Adrenal gland (tissue), 12 donors: ENCODE results near the gene TIMM13. TPM values are rescaled to one million over a fixed set of nuclear protein-coding genes. Genes with fewer than 3 reads are reported as not detected.

Experiments used
- DNase-seq, 7 donors: peaks; one replicate each; pipeline ENCODE4 v3.0.0-alpha.2; 2019 to 2020
- H3K27ac ChIP-seq, 5 donors: fragments of 200-600 bp; sonication (generic) in 4 of 5; 1 replicate in 3 of 5; 2 replicates in 2 of 5; pipeline versions ENCODE4 v1.5.1 to v1.8.0; 2016 to 2020; ENCODE audit warnings: mild to moderate bottlenecking in 1 of 5
- H3K27me3 ChIP-seq: fragments of 200-600 bp; 2 replicates; pipeline ENCODE4 v1.8.0; 2021
- H3K36me3 ChIP-seq, 2 donors: fragments of 200-600 bp; replicated peaks in 1 of 2; 1 replicate in 1 of 2; 2 replicates in 1 of 2; pipeline versions ENCODE4 v1.5.1 to v1.8.0; 2018 to 2022
- H3K4me1 ChIP-seq, 2 donors: fragments of 200-600 bp; replicated peaks in 1 of 2; 1 replicate in 1 of 2; 2 replicates in 1 of 2; pipeline versions ENCODE4 v1.5.1 to v1.8.0; 2018 to 2021
- H3K4me3 ChIP-seq, 4 donors: fragments of 200-600 bp; sonication (generic) in 3 of 4; one replicate each; pipeline ENCODE4 v1.5.1; 2016 to 2018
- H3K9me3 ChIP-seq, 3 donors: fragments of 200-600 bp; sonication (generic) in 1 of 3; replicated peaks in 1 of 3; 1 replicate in 2 of 3; 2 replicates in 1 of 3; pipeline versions ENCODE4 v1.5.1 to v1.8.0; 2016 to 2021
- CTCF ChIP-seq, 6 experiments: fragments of 450-650 bp in 4 of 6; fragments of 200-600 bp in 2 of 6; sonication (generic) in 1 of 6; IDR thresholded peaks; 1 replicate in 5 of 6; 2 replicates in 1 of 6; pipeline versions ENCODE4 v1.5.1 to v1.8.0; 2016 to 2021; ENCODE audit warnings: antibody characterized with exemption in 6 of 6, mild to moderate bottlenecking in 2 of 6, moderate library complexity in 1 of 6
- POLR2A ChIP-seq, 2 donors: fragments of 450-650 bp; IDR thresholded peaks; one replicate each; pipeline ENCODE4 v1.6.1; 2017; ENCODE audit warnings: antibody characterized with exemption in 2 of 2, mild to moderate bottlenecking in 2 of 2, moderate library complexity in 1 of 2
- WGBS, 4 donors: extraction: QIAGEN DNeasy Blood & Tissue Kit in 2 of 4; methylation state at CpG; one replicate each; pipeline versions ENCODE4 v1.1.5 to v1.1.7; 2013 to 2017; 5-methylcytosine and 5-hydroxymethylcytosine counted together
- intact Hi-C, 2 donors: fragments of 100-400 bp; cut with DNase I; formaldehyde crosslinking; loops; one replicate each; pipeline versions ENCODE4 v1.14.1 to v1.15.0; 2022 to 2023
- polyA plus RNA-seq, 3 donors: library from polyadenylated mRNA; stranded (reverse); fragments of 200-250 nt in 2 of 3; fragments of 350-450 nt in 1 of 3; fragmentation: Illumina TruSeq in 1 of 3; extraction: RNeasy Lipid Tissue Mini Kit (QIAGEN cat#74804) in 1 of 3; gene quantifications; one replicate each; pipeline ENCODE4 v1.2.3, GENCODE V29; 2013 to 2014
- total RNA-seq, 9 donors: library from RNA; depleted of rRNA in 4 of 9; stranded (reverse); fragments of >200 nt in 4 of 9; fragments of 120-200 nt in 1 of 9; fragmentation: NEBNext Ultra II Directional in 1 of 9; extraction: Animal tissue kit (Norgen Biotek cat#: 25700) in 1 of 9; gene quantifications; one replicate each; pipeline versions ENCODE4 v1.1.0 to v1.2.4, GENCODE V29; 2013 to 2023
- donor health status: healthy with polysubstance abuse.
- donor health status: Bipolar disorder and iron deficiency.
- donor health status: DM: yes; HTN: yes; CAD: no.
- donor health status: DM: no; HTN: no; CAD: no.
- donor health status: DM: no; HTN: no; CAD: no.
- donor health status: DM: yes; HTN: yes; CAD: no.

TIMM13 gene
- total and polyA plus RNA-seq, 12 donors = 32.7 to 198 (median 88.1) TPM

GRCh38 chr19:2425622-2426581 lies 1.5 kb downstream of the TIMM13 start:
- no peak for DNase-seq
- Histone ChIP-seq H3K27me3 (no peaks in the 10 kb centered on the region), H3K4me1 (peaks cover 45% of the 10 kb centered on the region in 2 donors), H3K27ac (peak overlapping the region in 2 of 5 donors; percentile 71 to 93), H3K4me3 (peak overlapping the region in 1 of 4 donors; percentile 61), H3K36me3 (peaks cover 0 to 4% of the 10 kb centered on the region in 2 donors), H3K9me3 (no peaks in the 10 kb centered on the region)
- TF ChIP-seq POLR2A (IDR thresholded peaks at IDR 0.05) = no peak
- TF ChIP-seq CTCF (IDR thresholded peaks at IDR 0.05) = no peak
- WGBS, 4 donors = 48 to 65% (median 53%) methylated on average over 8 to 29 of the region's 29 CpGs
- intact Hi-C loops = no loop called here

- WGBS, 4 donors = 21 to 90% (median 37%) methylated on average over 11 to 101 of the region's 101 CpGs; no CpG with 5 or more reads in 1 of the 4 donors
- H3K27ac ChIP-seq = peak overlapping the region in 3 of 5 donors; percentile 32 to 93 (median 71)
- H3K4me3 ChIP-seq = peak overlapping the region in 1 of 4 donors; percentile 52
- no peaks in the 10 kb centered on the region for H3K9me3 ChIP-seq
- peaks cover 45% of the 10 kb centered on the region in 2 donors for H3K4me1 ChIP-seq
- H3K27me3 ChIP-seq = no peaks in the 10 kb centered on the region
- peak; percentile 60 to 82 (median 74) for DNase-seq
- H3K36me3 ChIP-seq = peaks cover 0 to 4% of the 10 kb centered on the region in 2 donors
- TF ChIP-seq CTCF (IDR thresholded peaks at IDR 0.05) = peak; percentile 9 to 55 (median 33)
- TF ChIP-seq POLR2A (IDR thresholded peaks at IDR 0.05) = peak in 1 of 2 donors; percentile 44
- intact Hi-C loops = no loop called here
Observed at GRCh38 chr19:2424686-2425621, 2.4 kb downstream of the TIMM13 start.

- H3K27ac ChIP-seq = peak overlapping the region; percentile 1 to 93 (median 71)
- H3K36me3 ChIP-seq = peaks cover 0 to 4% of the 10 kb centered on the region in 2 donors
- WGBS, 4 donors = 40 to 66% (median 46%) methylated on average over 1 to 46 of the region's 46 CpGs
- TF ChIP-seq POLR2A (IDR thresholded peaks at IDR 0.05) (peak in 1 of 2 donors; percentile 13), CTCF (IDR thresholded peaks at IDR 0.05) (no peak)
- H3K27me3 ChIP-seq = no peaks in the 10 kb centered on the region
- H3K4me3 ChIP-seq = peak overlapping the region in 1 of 4 donors; percentile 52
- no peak for DNase-seq
- intact Hi-C loops = no loop called here
- no peaks in the 10 kb centered on the region for H3K9me3 ChIP-seq
- peaks cover 45% of the 10 kb centered on the region in 2 donors for H3K4me1 ChIP-seq
Observed at GRCh38 chr19:2423915-2424685, 3.3 kb downstream of the TIMM13 start.
